Measurements from ENCODE around the gene L3MBTL4. TPM values are rescaled to one million over a fixed set of nuclear protein-coding genes. Genes with fewer than 3 reads are reported as not detected.

Gene L3MBTL4
- total and polyA plus RNA-seq, 4 donors: 0.26 to 4.2 (median 2.0) TPM

DNA sequence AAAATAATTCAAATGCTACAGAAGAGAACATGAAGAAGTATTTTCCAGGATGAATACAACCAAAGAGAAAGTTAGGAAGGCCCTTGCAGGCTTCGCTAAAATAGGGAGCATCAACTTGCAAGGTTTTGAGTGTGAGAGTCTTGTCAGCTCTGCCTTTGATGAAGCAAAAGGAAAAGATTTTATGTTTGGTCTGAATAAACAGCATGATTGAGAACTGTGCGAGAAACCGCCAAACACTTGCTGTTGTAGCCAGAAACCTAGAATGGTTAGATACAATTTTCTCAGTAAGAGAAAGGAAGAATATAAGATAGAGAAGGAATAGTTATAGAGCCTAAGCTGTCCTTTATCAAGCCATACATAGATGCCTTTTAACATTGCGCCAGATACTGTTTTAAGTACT is 163.6 kb downstream of the L3MBTL4 start:
- 90 to 96% methylated on average over 4 of the region's 4 CpGs for WGBS, 2 donors

DNA sequence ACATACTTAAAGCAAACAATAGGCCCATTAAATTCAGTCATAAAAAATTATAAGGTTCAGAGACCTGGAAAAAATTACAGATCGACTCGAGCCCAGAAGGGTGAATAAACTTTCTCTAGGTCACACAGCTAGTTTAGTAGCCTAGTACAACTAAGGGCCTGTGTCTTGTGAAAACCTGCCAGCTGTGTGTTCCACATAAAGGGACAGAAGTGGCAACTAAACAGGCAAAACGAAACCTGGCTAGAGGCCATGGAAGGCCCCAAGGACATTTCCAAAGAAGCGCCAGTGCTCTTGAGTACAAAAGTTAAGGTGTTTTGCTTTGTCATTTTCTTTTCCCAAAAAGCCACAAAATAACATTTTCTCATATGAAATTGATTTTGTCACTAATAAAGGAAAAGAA is 164.9 kb downstream of the L3MBTL4 start:
- DNase-seq: no peak
- Histone ChIP-seq H3K36me3 (ENCODE audit: control insufficient read depth in 1 of 2, insufficient read depth in 2 of 2, low read length in 1 of 2) (no peaks in the 10 kb centered on the region), H3K27me3 (ENCODE audit: control insufficient read depth in 1 of 2, insufficient read depth in 2 of 2, low read length in 1 of 2) (no peaks in the 10 kb centered on the region), H3K4me1 (ENCODE audit: control insufficient read depth in 1 of 2, insufficient read depth in 2 of 2, low read length in 2 of 2) (peaks cover 0 to 1% of the 10 kb centered on the region in 2 donors), H3K9me3 (ENCODE audit: control insufficient read depth, low read length) (no peaks in the 10 kb centered on the region), H3K4me3 (ENCODE audit: low read length in 2 of 2) (no peak overlapping the region), H3K27ac (ENCODE audit: low read depth in 1 of 2, low read length in 2 of 2) (no peak overlapping the region)
- intact Hi-C loops (cut with DNase I): no loop called here
- WGBS, 2 donors: 76 to 84% methylated on average over 4 of the region's 4 CpGs
- no peak for ATAC-seq (ENCODE audit: low FRiP score)

More for the DNA sequence above, 163.6 kb downstream of the L3MBTL4 start:
- intact Hi-C loops (cut with DNase I): no loop called here
- peaks cover 0 to 1% of the 10 kb centered on the region in 2 donors for H3K4me1 ChIP-seq (ENCODE audit: control insufficient read depth in 1 of 2, insufficient read depth in 2 of 2, low read length in 2 of 2)
- DNase-seq (no peak), ATAC-seq (ENCODE audit: low FRiP score) (no peak)
- no peak overlapping the region for H3K4me3 ChIP-seq (ENCODE audit: low read length in 2 of 2)
- no peak overlapping the region for H3K27ac ChIP-seq (ENCODE audit: low read depth in 1 of 2, low read length in 2 of 2)
- no peaks in the 10 kb centered on the region for H3K9me3 ChIP-seq (ENCODE audit: control insufficient read depth, low read length)
- no peaks in the 10 kb centered on the region for H3K36me3 ChIP-seq (ENCODE audit: control insufficient read depth in 1 of 2, insufficient read depth in 2 of 2, low read length in 1 of 2)
- H3K27me3 ChIP-seq (ENCODE audit: control insufficient read depth in 1 of 2, insufficient read depth in 2 of 2, low read length in 1 of 2): no peaks in the 10 kb centered on the region

- Histone ChIP-seq H3K36me3 (ENCODE audit: control insufficient read depth in 1 of 2, insufficient read depth in 2 of 2, low read length in 1 of 2) (no peaks in the 10 kb centered on the region), H3K27me3 (ENCODE audit: control insufficient read depth in 1 of 2, insufficient read depth in 2 of 2, low read length in 1 of 2) (no peaks in the 10 kb centered on the region), H3K4me3 (ENCODE audit: low read length in 2 of 2) (no peak overlapping the region), H3K4me1 (ENCODE audit: control insufficient read depth in 1 of 2, insufficient read depth in 2 of 2, low read length in 2 of 2) (peaks cover 0 to 1% of the 10 kb centered on the region in 2 donors), H3K9me3 (ENCODE audit: control insufficient read depth, low read length) (no peaks in the 10 kb centered on the region), H3K27ac (ENCODE audit: low read depth in 1 of 2, low read length in 2 of 2) (no peak overlapping the region)
- 59 to 64% methylated on average over 2 of the region's 2 CpGs for WGBS, 2 donors
- no peak for DNase-seq
- intact Hi-C loops (cut with DNase I): no loop called here
- ATAC-seq (ENCODE audit: low FRiP score): no peak
These were observed 165.5 kb downstream of the L3MBTL4 start for GRCh38 chr18:6249170-6249569.

GRCh38 chr18:6248017-6248416 is 166.7 kb downstream of the L3MBTL4 start:
- Histone ChIP-seq H3K27me3 (ENCODE audit: control insufficient read depth in 1 of 2, insufficient read depth in 2 of 2, low read length in 1 of 2) (no peaks in the 10 kb centered on the region), H3K36me3 (ENCODE audit: control insufficient read depth in 1 of 2, insufficient read depth in 2 of 2, low read length in 1 of 2) (no peaks in the 10 kb centered on the region), H3K4me1 (ENCODE audit: control insufficient read depth in 1 of 2, insufficient read depth in 2 of 2, low read length in 2 of 2) (no peaks in the 10 kb centered on the region), H3K27ac (ENCODE audit: low read depth in 1 of 2, low read length in 2 of 2) (no peak overlapping the region), H3K4me3 (ENCODE audit: low read length in 2 of 2) (no peak overlapping the region), H3K9me3 (ENCODE audit: control insufficient read depth, low read length) (no peaks in the 10 kb centered on the region)
- ATAC-seq (ENCODE audit: low FRiP score): no peak
- intact Hi-C loops (cut with DNase I): no loop called here
- DNase-seq: no peak
- WGBS, 2 donors: 90 to 94% methylated on average over 2 of the region's 2 CpGs

GRCh38 chr18:6242004-6242403 is 172.7 kb downstream of the L3MBTL4 start:
- no peaks in the 10 kb centered on the region for H3K27me3 ChIP-seq (ENCODE audit: control insufficient read depth in 1 of 2, insufficient read depth in 2 of 2, low read length in 1 of 2)
- DNase-seq (no peak), ATAC-seq (ENCODE audit: low FRiP score) (no peak)
- H3K4me3 ChIP-seq (ENCODE audit: low read length in 2 of 2): no peak overlapping the region
- peaks cover 2% of the 10 kb centered on the region for H3K9me3 ChIP-seq (ENCODE audit: control insufficient read depth, low read length)
- H3K27ac ChIP-seq (ENCODE audit: low read depth in 1 of 2, low read length in 2 of 2): no peak overlapping the region
- H3K4me1 ChIP-seq (ENCODE audit: control insufficient read depth in 1 of 2, insufficient read depth in 2 of 2, low read length in 2 of 2): no peaks in the 10 kb centered on the region
- no peaks in the 10 kb centered on the region for H3K36me3 ChIP-seq (ENCODE audit: control insufficient read depth in 1 of 2, insufficient read depth in 2 of 2, low read length in 1 of 2)
- 95 to 96% methylated on average over 11 of the region's 11 CpGs for WGBS, 2 donors
- intact Hi-C loops (cut with DNase I): no loop called here

DNA sequence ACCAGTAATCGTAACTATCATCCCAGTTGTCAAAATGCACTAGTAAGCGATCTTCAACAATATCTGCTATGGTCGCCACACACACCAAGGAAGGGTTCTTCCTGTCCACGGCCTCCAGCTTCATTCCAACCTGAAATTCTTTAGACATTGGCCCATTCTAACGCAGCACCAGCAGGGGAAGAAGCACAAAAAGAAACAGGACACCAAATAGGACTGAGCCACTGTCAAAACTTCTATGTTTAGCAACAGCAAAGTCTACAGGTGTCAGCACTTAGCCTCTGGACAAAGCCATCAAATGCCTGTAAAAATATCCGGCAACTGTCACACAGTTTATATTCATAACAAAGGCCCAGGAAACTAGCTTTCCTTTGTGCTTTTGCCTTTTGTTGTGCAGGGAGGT is 175.0 kb downstream of the L3MBTL4 start:
- H3K27ac ChIP-seq (ENCODE audit: low read depth in 1 of 2, low read length in 2 of 2): no peak overlapping the region
- no peak overlapping the region for H3K4me3 ChIP-seq (ENCODE audit: low read length in 2 of 2)
- DNase-seq: no peak
- no peaks in the 10 kb centered on the region for H3K4me1 ChIP-seq (ENCODE audit: control insufficient read depth in 1 of 2, insufficient read depth in 2 of 2, low read length in 2 of 2)
- peaks cover 2% of the 10 kb centered on the region for H3K9me3 ChIP-seq (ENCODE audit: control insufficient read depth, low read length)
- H3K27me3 ChIP-seq (ENCODE audit: control insufficient read depth in 1 of 2, insufficient read depth in 2 of 2, low read length in 1 of 2): no peaks in the 10 kb centered on the region
- WGBS, 2 donors: 83 to 88% methylated on average over 6 of the region's 6 CpGs
- no peaks in the 10 kb centered on the region for H3K36me3 ChIP-seq (ENCODE audit: control insufficient read depth in 1 of 2, insufficient read depth in 2 of 2, low read length in 1 of 2)
- ATAC-seq (ENCODE audit: low FRiP score): no peak
- intact Hi-C loops (cut with DNase I): no loop called here

DNA sequence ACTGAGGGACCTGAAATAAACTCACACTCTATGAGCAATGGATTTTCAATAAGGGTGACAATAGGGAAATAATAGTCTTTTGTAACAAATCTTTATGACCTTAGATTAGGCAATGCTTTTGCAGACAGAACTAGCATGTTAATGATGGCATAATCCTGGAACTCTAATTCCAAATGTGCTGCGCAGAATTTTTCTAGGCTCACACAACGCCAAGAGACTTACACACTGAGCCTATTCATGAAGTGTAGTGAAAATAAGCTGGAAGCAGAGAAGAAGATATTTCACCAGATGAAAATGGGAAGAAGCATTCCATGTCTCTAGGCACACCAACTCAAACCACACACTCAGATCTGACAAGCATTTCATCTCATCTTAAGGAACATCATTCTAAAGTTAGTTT is 178.5 kb downstream of the L3MBTL4 start:
- no peaks in the 10 kb centered on the region for H3K36me3 ChIP-seq (ENCODE audit: control insufficient read depth in 1 of 2, insufficient read depth in 2 of 2, low read length in 1 of 2)
- H3K27ac ChIP-seq (ENCODE audit: low read depth in 1 of 2, low read length in 2 of 2): no peak overlapping the region
- intact Hi-C loops (cut with DNase I): no loop called here
- H3K9me3 ChIP-seq (ENCODE audit: control insufficient read depth, low read length): peaks cover 2% of the 10 kb centered on the region
- H3K27me3 ChIP-seq (ENCODE audit: control insufficient read depth in 1 of 2, insufficient read depth in 2 of 2, low read length in 1 of 2): no peaks in the 10 kb centered on the region
- H3K4me1 ChIP-seq (ENCODE audit: control insufficient read depth in 1 of 2, insufficient read depth in 2 of 2, low read length in 2 of 2): no peaks in the 10 kb centered on the region
- ATAC-seq (ENCODE audit: low FRiP score): no peak
- no peak overlapping the region for H3K4me3 ChIP-seq (ENCODE audit: low read length in 2 of 2)
- no peak for DNase-seq
- 85 to 88% methylated on average over 2 of the region's 2 CpGs for WGBS, 2 donors

DNA sequence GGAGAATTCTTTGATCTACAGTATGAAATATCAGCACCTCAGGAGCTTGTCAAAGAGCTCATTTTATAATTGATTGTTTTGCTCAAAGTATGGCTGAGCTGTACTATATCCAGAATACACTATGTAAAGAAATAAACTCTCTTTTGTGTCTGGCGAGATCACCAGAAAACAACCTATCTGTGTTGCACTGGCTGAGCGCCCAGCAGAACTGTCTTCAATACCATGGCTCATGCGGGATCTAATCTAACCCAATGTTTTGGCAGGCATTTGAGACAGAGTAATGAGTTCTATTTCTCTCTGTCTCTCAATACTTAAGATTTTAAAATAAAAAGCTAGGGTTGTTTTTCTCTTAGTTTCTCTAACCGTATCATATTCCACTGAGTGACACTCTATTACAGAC is 192.4 kb downstream of the L3MBTL4 start:
- no peaks in the 10 kb centered on the region for H3K36me3 ChIP-seq (ENCODE audit: control insufficient read depth in 1 of 2, insufficient read depth in 2 of 2, low read length in 1 of 2)
- ATAC-seq (ENCODE audit: low FRiP score): no peak
- H3K9me3 ChIP-seq (ENCODE audit: control insufficient read depth, low read length): peaks cover 7% of the 10 kb centered on the region
- no peaks in the 10 kb centered on the region for H3K27me3 ChIP-seq (ENCODE audit: control insufficient read depth in 1 of 2, insufficient read depth in 2 of 2, low read length in 1 of 2)
- WGBS, 2 donors: 50 to 59% methylated on average over 4 of the region's 4 CpGs
- no peak overlapping the region for H3K4me3 ChIP-seq (ENCODE audit: low read length in 2 of 2)
- no peak for DNase-seq
- intact Hi-C loops (cut with DNase I): no loop called here
- no peak overlapping the region for H3K27ac ChIP-seq (ENCODE audit: low read depth in 1 of 2, low read length in 2 of 2)
- H3K4me1 ChIP-seq (ENCODE audit: control insufficient read depth in 1 of 2, insufficient read depth in 2 of 2, low read length in 2 of 2): no peaks in the 10 kb centered on the region

- Histone ChIP-seq H3K4me1 (ENCODE audit: control insufficient read depth in 1 of 2, insufficient read depth in 2 of 2, low read length in 2 of 2) (no peaks in the 10 kb centered on the region), H3K27me3 (ENCODE audit: control insufficient read depth in 1 of 2, insufficient read depth in 2 of 2, low read length in 1 of 2) (no peaks in the 10 kb centered on the region), H3K9me3 (ENCODE audit: control insufficient read depth, low read length) (peaks cover 7% of the 10 kb centered on the region), H3K27ac (ENCODE audit: low read depth in 1 of 2, low read length in 2 of 2) (no peak overlapping the region), H3K36me3 (ENCODE audit: control insufficient read depth in 1 of 2, insufficient read depth in 2 of 2, low read length in 1 of 2) (no peaks in the 10 kb centered on the region), H3K4me3 (ENCODE audit: low read length in 2 of 2) (no peak overlapping the region)
- no peak for ATAC-seq (ENCODE audit: low FRiP score)
- DNase-seq: no peak
- WGBS, 2 donors: 63 to 78% methylated on average over 2 of the region's 2 CpGs
- intact Hi-C loops (cut with DNase I): no loop called here
These were observed 193.1 kb downstream of the L3MBTL4 start for GRCh38 chr18:6221602-6222014.
